HG03060 (cell line): ENCODE data around the gene SRCAP.
A peak's percentile ranks its signal among the peaks of the same experiment; 100 is the strongest.
"Not testable (repeated sequence)": the region's sequence is repeated elsewhere in the genome, so short reads cannot be mapped to it uniquely, and the experiment has no call there.

Source experiments
- ATAC-seq: cut with Tn5 transposase; IDR thresholded peaks from one replicate; pipeline ENCODE4 v1.9.1; 2021; ENCODE audit warnings: low read depth, moderate number of reproducible peaks; ENCODE audit not compliant: unreplicated experiment

SRCAP gene

GRCh38 chr16:30697264-30698138 lies 1.5 kb upstream of the SRCAP start:
- ATAC-seq, result peak; percentile 86

DNA sequence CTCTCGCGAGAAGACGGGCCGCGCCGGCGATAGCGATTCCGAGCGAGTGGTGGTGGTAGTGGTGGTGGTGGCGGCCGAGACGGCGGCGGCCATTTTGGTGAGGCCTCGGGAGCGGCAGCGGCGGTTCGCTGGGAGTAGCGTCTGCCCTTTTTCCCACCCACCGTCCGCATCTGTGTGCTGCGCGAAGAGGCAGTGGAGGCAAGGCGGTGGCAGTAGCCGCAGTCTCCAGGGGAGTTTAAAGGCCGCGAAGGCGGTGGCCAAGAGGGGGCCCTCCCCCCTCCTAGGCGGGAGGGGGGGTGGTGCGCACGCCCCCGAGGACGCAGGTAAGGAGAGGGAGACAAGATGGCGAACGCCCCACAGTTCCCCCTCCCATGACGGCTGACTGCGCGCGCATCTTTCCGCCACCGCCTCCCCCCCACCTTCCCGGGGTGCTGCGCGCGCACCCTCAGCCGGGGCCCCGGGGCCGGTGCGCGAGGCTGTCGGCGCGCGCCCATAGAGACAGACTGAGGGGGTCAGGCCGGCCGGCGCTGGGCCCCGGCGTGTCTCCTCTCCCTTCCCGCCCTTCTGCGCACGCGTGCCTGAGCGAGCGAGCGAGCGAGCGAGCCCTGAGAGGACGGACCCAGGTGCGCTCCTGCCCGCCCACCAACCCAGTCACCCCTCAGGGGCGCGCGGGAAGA lies 694 bp upstream of the SRCAP start:
- ATAC-seq, result peak; percentile 47

- no peak for ATAC-seq
Observed at GRCh38 chr16:30699615-30700099, 686 bp downstream of the SRCAP start.

- no peak for ATAC-seq
Observed at GRCh38 chr16:30700491-30700890, 1.5 kb downstream of the SRCAP start.

- ATAC-seq, result no peak
Observed at GRCh38 chr16:30700971-30701370, 2.0 kb downstream of the SRCAP start.

DNA sequence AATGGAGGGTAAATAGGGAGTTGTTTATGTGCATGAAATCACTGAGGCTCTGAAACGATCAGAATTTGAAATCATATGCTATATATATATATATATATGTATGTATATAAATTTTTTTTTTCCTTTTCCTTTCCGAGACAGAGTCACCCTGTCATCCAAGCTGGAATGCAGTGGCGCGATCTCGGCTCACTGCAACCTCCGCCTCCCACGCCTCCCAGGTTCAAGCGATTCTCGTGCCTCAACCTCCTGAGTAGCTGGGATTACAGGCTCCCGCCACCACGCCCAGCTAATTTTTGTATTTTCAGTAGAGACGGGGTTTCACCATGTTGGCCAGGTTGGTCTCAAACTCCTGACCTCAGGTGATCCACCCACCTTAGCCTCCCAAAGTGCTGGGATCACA lies 4.1 kb downstream of the SRCAP start:
- not testable (repeated sequence) for ATAC-seq

DNA sequence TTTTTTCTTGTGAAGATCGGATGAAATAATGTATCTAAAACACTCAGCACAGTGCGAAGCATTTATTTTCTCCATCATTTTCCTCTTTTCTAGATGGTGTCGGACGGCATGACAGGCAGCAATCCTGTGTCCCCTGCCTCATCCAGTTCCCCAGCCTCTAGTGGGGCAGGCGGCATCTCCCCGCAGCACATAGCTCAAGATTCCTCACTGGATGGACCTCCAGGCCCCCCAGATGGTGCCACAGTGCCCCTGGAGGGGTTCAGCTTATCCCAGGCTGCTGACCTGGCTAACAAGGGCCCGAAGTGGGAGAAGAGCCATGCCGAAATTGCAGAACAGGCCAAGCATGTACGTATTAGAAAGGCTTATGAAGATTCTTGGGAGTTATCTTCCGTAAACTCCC lies 5.0 kb downstream of the SRCAP start:
- no peak for ATAC-seq

DNA sequence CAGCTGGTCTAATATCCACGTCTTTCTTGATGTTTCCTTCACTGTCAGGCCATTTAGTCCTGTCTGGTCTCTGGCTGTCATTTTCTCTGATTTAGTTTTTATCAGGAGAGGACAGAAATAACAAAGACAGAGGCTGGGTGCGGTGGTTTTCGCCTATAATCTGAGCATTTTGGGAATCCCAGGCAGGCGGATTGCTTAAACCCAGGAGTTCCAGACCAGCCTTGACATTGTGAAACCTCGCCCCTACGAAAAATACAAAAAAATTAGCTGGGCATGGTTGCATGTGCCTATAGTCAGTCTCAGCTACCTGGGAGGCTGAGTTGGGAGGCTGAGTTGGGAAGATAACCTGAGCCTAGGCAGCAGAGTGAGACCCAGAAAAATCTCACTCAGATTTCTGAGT lies 7.1 kb downstream of the SRCAP start:
- ATAC-seq, result no peak

- ATAC-seq, result no peak
Observed at GRCh38 chr16:30710971-30711370, 12.0 kb downstream of the SRCAP start.

DNA sequence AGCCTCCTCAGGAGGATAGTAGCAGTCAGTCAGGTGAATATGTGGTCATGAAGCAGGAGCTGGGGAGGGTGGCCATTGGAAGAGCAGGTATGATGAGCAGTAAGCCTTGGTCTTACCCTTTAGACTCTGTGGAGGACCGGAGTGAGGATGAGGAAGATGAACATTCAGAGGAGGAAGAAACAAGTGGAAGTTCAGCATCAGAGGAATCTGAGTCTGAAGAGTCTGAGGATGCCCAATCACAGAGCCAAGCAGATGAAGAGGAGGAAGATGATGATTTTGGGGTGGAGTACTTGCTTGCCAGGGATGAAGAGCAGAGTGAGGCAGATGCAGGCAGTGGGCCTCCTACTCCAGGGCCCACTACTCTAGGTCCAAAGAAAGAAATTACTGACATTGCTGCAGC lies 12.7 kb downstream of the SRCAP start:
- ATAC-seq, result no peak

- ATAC-seq, result no peak
Observed at GRCh38 chr16:30715750-30716445, 16.9 kb downstream of the SRCAP start.

DNA sequence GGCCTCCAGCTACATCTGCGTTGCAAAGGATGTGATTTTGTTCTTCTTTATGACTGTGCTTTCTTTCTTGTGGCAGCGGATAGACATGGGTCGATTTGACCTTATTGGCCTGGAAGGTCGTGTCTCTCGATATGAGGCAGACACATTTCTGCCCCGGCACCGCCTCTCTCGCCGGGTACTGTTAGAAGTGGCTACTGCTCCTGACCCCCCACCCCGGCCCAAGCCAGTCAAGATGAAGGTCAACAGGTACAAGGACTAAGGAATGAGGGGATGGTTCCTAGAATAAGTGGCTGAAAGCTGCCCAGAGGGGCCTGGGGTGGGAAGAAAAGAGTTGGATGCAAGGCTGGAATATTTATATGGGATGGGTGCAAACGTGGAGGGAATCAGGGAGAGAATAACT lies 21.1 kb downstream of the SRCAP start:
- ATAC-seq, result no peak

- no peak for ATAC-seq
Observed at GRCh38 chr16:30720694-30721093, 21.7 kb downstream of the SRCAP start.

DNA sequence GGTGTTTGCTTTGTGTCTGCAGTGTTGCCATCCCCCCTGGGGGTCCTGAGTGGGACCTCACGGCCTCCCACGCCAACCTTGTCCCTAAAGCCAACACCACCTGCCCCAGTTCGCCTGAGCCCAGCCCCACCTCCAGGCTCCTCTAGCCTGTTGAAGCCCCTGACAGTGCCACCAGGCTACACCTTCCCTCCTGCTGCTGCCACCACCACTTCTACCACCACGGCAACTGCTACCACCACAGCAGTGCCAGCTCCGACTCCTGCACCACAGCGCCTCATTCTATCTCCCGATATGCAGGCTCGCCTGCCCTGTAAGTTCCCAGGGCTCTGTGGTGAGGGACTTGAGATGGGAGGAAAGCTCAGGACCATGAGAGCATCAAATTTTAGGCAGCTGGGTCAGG lies 22.2 kb downstream of the SRCAP start:
- no peak for ATAC-seq

DNA sequence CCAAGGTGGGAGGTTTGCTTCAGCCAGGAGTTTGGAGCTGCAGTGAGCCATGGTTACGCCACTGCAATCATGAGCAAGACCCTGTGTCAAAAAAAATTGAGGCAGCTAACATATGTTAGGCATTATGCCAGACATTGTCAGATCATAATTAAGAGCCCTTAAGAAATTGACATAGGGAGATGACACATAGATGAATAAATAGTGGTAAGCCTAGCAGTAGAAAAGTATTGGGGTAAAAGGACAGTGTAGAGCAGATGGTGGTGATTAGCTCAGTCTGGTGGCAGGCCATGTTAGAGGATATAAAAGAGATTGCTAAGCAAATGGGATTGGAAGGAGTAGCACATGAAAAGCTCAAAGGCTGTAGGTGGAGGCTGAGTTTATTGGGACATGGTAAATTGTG lies 22.6 kb downstream of the SRCAP start:
- ATAC-seq, result no peak

GRCh38 chr16:30722443-30722842 lies 23.5 kb downstream of the SRCAP start:
- ATAC-seq, result no peak

GRCh38 chr16:30722916-30723315 lies 23.9 kb downstream of the SRCAP start:
- no peak for ATAC-seq

- ATAC-seq, result no peak
Observed at GRCh38 chr16:30723725-30724355, 24.9 kb downstream of the SRCAP start.

GRCh38 chr16:30724641-30725417 lies 25.9 kb downstream of the SRCAP start:
- no peak for ATAC-seq

DNA sequence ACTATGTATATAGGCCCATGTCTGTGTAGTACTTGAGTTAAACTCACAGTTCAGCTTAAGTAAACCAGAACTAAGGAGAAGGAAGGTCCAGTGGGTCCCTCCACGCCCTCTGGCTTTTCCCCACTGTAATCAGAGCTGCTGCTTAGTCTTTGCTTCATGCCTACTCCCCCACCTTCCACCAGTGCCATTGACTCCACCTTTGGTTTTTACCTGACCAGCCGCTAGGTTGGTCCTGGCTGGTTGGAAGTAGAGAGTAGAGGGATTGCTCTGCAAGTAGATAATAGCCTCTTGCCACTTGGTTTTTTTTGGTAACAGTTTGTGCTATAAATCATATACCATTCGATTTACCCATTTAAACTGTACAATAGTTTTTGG lies 26.4 kb downstream of the SRCAP start:
- ATAC-seq, result no peak
